Measurements from ENCODE around the gene CGGBP1.
"Not testable (repeated sequence)": the region's sequence is repeated elsewhere in the genome, so short reads cannot be mapped to it uniquely, and the experiment has no call there.

Gene CGGBP1

GRCh38 chr3:88034491-88035275 lies 24.1 kb downstream of the CGGBP1 start:
- DNase-seq (ENCODE audit: low spot score), result no peak

- DNase-seq (ENCODE audit: low spot score), result no peak
Observed at GRCh38 chr3:88033808-88034207, 25.0 kb downstream of the CGGBP1 start.

GRCh38 chr3:88033079-88033478 lies 25.7 kb downstream of the CGGBP1 start:
- no peak for DNase-seq (ENCODE audit: low spot score)

- no peak for DNase-seq (ENCODE audit: low spot score)
Observed at GRCh38 chr3:88032245-88032644, 26.6 kb downstream of the CGGBP1 start.

GRCh38 chr3:88031642-88032077 lies 27.1 kb downstream of the CGGBP1 start:
- peak; percentile 43 for DNase-seq (ENCODE audit: low spot score)

- DNase-seq (ENCODE audit: low spot score), result no peak
Observed at GRCh38 chr3:88030210-88030609, 28.6 kb downstream of the CGGBP1 start.

- DNase-seq (ENCODE audit: low spot score), result no peak
Observed at GRCh38 chr3:88028876-88029275, 29.9 kb downstream of the CGGBP1 start.

GRCh38 chr3:88025001-88025552 lies 33.7 kb downstream of the CGGBP1 start:
- no peak for DNase-seq (ENCODE audit: low spot score)

- DNase-seq (ENCODE audit: low spot score), result peak; percentile 19
Observed at GRCh38 chr3:88019024-88019423, 39.8 kb downstream of the CGGBP1 start.

GRCh38 chr3:88015656-88016055 lies 43.1 kb downstream of the CGGBP1 start:
- not testable (repeated sequence) for DNase-seq (ENCODE audit: low spot score)

- no peak for DNase-seq (ENCODE audit: low spot score)
Observed at GRCh38 chr3:88013592-88013991, 45.2 kb downstream of the CGGBP1 start.

- DNase-seq (ENCODE audit: low spot score), result no peak
Observed at GRCh38 chr3:88010810-88011209, 48.0 kb downstream of the CGGBP1 start.

GRCh38 chr3:88009066-88009465 lies 49.7 kb downstream of the CGGBP1 start:
- no peak for DNase-seq (ENCODE audit: low spot score)

GRCh38 chr3:88005066-88005465 lies 53.7 kb downstream of the CGGBP1 start:
- peak; percentile 18 for DNase-seq (ENCODE audit: low spot score)

- peak; percentile 13 for DNase-seq (ENCODE audit: low spot score)
Observed at GRCh38 chr3:88003115-88003755, 55.6 kb downstream of the CGGBP1 start.

- no peak for DNase-seq (ENCODE audit: low spot score)
Observed at GRCh38 chr3:88002448-88002847, 56.4 kb downstream of the CGGBP1 start.
